Esophagus muscularis mucosa (tissue), 4 donors: ENCODE data around the gene CAMKMT.

ENCODE experiments used
- CTCF ChIP-seq, 3 experiments: fragments of 200-600 bp in 2 of 3; fragments of 450-650 bp in 1 of 3; sonication (generic) in 2 of 3; IDR thresholded peaks; one replicate each; pipeline ENCODE4 v1.5.1; 2017 to 2019; ENCODE audit warnings: antibody characterized with exemption in 3 of 3, mild to moderate bottlenecking in 2 of 3, moderate library complexity in 1 of 3
- EP300 ChIP-seq: sonication (generic); formaldehyde crosslinking; IDR thresholded peaks from one replicate; pipeline ENCODE4 v1.6.1; 2017; ENCODE audit warnings: antibody characterized with exemption
- POLR2A ChIP-seq: fragments of 450-650 bp; IDR thresholded peaks from one replicate; pipeline ENCODE4 v1.6.1; 2017; ENCODE audit warnings: antibody characterized with exemption, moderate library complexity, mild to moderate bottlenecking, low read depth
- POLR2AphosphoS5 ChIP-seq, 2 donors: sonication (generic); formaldehyde crosslinking; IDR thresholded peaks; one replicate each; pipeline ENCODE4 v1.6.1; 2017; ENCODE audit warnings: antibody characterized with exemption in 2 of 2

- TF ChIP-seq CTCF (IDR thresholded peaks at IDR 0.05) (no peak), POLR2A (no peak), POLR2AphosphoS5 (IDR thresholded peaks at IDR 0.05) (no peak), EP300 (no peak)
Observed at GRCh38 chr2:44548221-44549098, 186.7 kb downstream of the CAMKMT start.
